SK-N-SH (cell line): ENCODE results near the gene CDHR3. TPM values are rescaled to one million over a fixed set of nuclear protein-coding genes. Genes with fewer than 3 reads are reported as not detected.
A peak's percentile ranks its signal among the peaks of the same experiment; 100 is the strongest.

Experiments
- CTCF ChIA-PET: fragments of 300-600, 350-600 bp; formaldehyde crosslinking; extraction: SDS; loops from one replicate; lab custom pipeline; 2021; lab: Yijun Ruan, JAX
- POLR2A ChIA-PET: fragments of 350-600 bp; sonication (Branson Sonifier 250); formaldehyde crosslinking; extraction: SDS; loops from one replicate; lab custom pipeline; 2020; ENCODE audit warnings: antibody characterized with exemption, inconsistent platforms; lab: Yijun Ruan, JAX
- DNase-seq: peaks from one replicate; pipeline ENCODE4 v3.0.0; 2012
- H2AFZ ChIP-seq: fragments of 200-600 bp; sonication (generic); 2 replicates; pipeline ENCODE4 v1.8.1; 2016; ENCODE audit warnings: antibody characterized with exemption, mild to moderate bottlenecking, low read depth
- H3F3A ChIP-seq: fragments of 200-600 bp; sonication (generic); replicated peaks from 2 replicates; pipeline ENCODE3; 2016; ENCODE audit warnings: antibody characterized with exemption, mild to moderate bottlenecking; ENCODE audit not compliant: insufficient read depth
- H3K27ac ChIP-seq, 2 experiments: fragments of 200-500 bp in 1 of 2; fragments of 200-600 bp in 1 of 2; sonication (Bioruptor generic) in 1 of 2; sonication (generic), shearing (Covaris generic) in 1 of 2; 2 replicates each; pipeline versions ENCODE4 v1.5.1 to v1.6.1; 2014 to 2016; ENCODE audit warnings: low read depth in 2 of 2, inconsistent platforms in 1 of 2, low read length in 1 of 2, mild to moderate bottlenecking in 1 of 2, mixed read lengths in 1 of 2
- H3K27me3 ChIP-seq: fragments of 200-600 bp; sonication (generic), shearing (Covaris generic); 2 replicates; pipeline ENCODE4 v1.6.1; 2016; ENCODE audit warnings: mixed run types; ENCODE audit not compliant: insufficient read depth
- H3K36me3 ChIP-seq, 2 experiments: fragments of 200-500 bp in 1 of 2; fragments of 200-600 bp in 1 of 2; sonication (Bioruptor generic) in 1 of 2; sonication (generic) in 1 of 2; replicated peaks in 1 of 2; 2 replicates each; pipeline versions ENCODE3 to v1.5.1; 2014 to 2016; ENCODE audit warnings: low read length in 1 of 2, mild to moderate bottlenecking in 1 of 2; ENCODE audit not compliant: insufficient read depth in 2 of 2, control insufficient read depth in 1 of 2
- H3K4me1 ChIP-seq, 2 experiments: fragments of 200-500 bp in 1 of 2; fragments of 200-600 bp in 1 of 2; sonication (Bioruptor generic) in 1 of 2; sonication (generic), shearing (Covaris generic) in 1 of 2; 2 replicates each; pipeline versions ENCODE4 v1.5.1 to v1.6.1; 2014 to 2016; ENCODE audit warnings: low read depth in 1 of 2, low read length in 1 of 2, mixed run types in 1 of 2; ENCODE audit not compliant: insufficient read depth in 2 of 2, control insufficient read depth in 1 of 2
- H3K4me2 ChIP-seq: fragments of 200-600 bp; sonication (generic), shearing (Covaris generic); 2 replicates; pipeline ENCODE4 v1.6.1; 2017; ENCODE audit warnings: mixed run types
- H3K4me3 ChIP-seq, 2 experiments: fragments of 200-500 bp in 1 of 2; fragments of 200-600 bp in 1 of 2; sonication (Bioruptor generic) in 1 of 2; sonication (generic), shearing (Covaris generic) in 1 of 2; 2 replicates each; pipeline versions ENCODE4 v1.5.1 to v1.8.1; 2014 to 2016; ENCODE audit warnings: low read depth in 2 of 2, inconsistent platforms in 1 of 2, low read length in 1 of 2, mild to moderate bottlenecking in 1 of 2, mixed read lengths in 1 of 2, moderate library complexity in 1 of 2
- H3K79me2 ChIP-seq: fragments of 200-600 bp; sonication (generic); 2 replicates; pipeline ENCODE4 v1.8.1; 2017; ENCODE audit warnings: mild to moderate bottlenecking; ENCODE audit not compliant: insufficient read depth
- H3K9ac ChIP-seq: fragments of 200-600 bp; sonication (generic); 2 replicates; pipeline ENCODE4 v1.6.1; 2017; ENCODE audit warnings: mixed run types
- H3K9me2 ChIP-seq: fragments of 200-600 bp; sonication (generic); 2 replicates; pipeline ENCODE4 v1.6.1; 2017; ENCODE audit warnings: mixed run types
- H3K9me3 ChIP-seq: fragments of 200-600 bp; sonication (generic); 2 replicates; pipeline ENCODE4 v1.6.1; 2017; ENCODE audit warnings: mixed run types, mild to moderate bottlenecking, moderate library complexity
- H4K20me1 ChIP-seq: fragments of 200-600 bp; sonication (generic); 2 replicates; pipeline ENCODE4 v1.6.1; 2017; ENCODE audit warnings: mild to moderate bottlenecking, mixed run types; ENCODE audit not compliant: insufficient read depth
- CHD2 ChIP-seq: fragments of 150-350 bp; IDR thresholded peaks from 2 replicates; pipeline ENCODE4 v1.6.1; 2018; ENCODE audit warnings: low read length; ENCODE audit not compliant: partially characterized antibody
- ELF1 ChIP-seq: IDR thresholded peaks from 2 replicates; pipeline ENCODE4 v1.4.0; 2012
- EZH2phosphoT487 ChIP-seq: fragments of 200-600 bp; sonication (generic); IDR thresholded peaks from 2 replicates; pipeline ENCODE4 v1.6.1; 2017; ENCODE audit warnings: low read depth, mixed run types, mild to moderate bottlenecking, antibody characterized with exemption, moderate library complexity, borderline replicate concordance
- FOSL2 ChIP-seq: IDR thresholded peaks from 2 replicates; pipeline ENCODE4 v1.4.0; 2012; ENCODE audit warnings: low read depth, mild to moderate bottlenecking, moderate library complexity, borderline replicate concordance
- FOXJ3 ChIP-seq: sonication (generic); formaldehyde crosslinking; IDR thresholded peaks from 2 replicates; pipeline ENCODE4 v1.5.1; 2020; ENCODE audit warnings: mild to moderate bottlenecking, missing genetic modification reagents
- FOXM1 ChIP-seq: IDR thresholded peaks from 2 replicates; pipeline ENCODE4 v1.4.0; 2012; ENCODE audit warnings: low read depth, mild to moderate bottlenecking
- JUND ChIP-seq: IDR thresholded peaks from 2 replicates; pipeline ENCODE4 v1.4.0; 2012
- MEF2A ChIP-seq: IDR thresholded peaks from 2 replicates; pipeline ENCODE4 v1.4.0; 2012; ENCODE audit warnings: low read depth, borderline replicate concordance
- NFIC ChIP-seq: IDR thresholded peaks from 2 replicates; pipeline ENCODE4 v1.4.0; 2012; ENCODE audit warnings: borderline replicate concordance
- PBX3 ChIP-seq: IDR thresholded peaks from 2 replicates; pipeline ENCODE4; 2012
- RCOR1 ChIP-seq: fragments of 150-350 bp; IDR thresholded peaks from 2 replicates; pipeline ENCODE4 v1.6.1; 2017; ENCODE audit warnings: antibody characterized with exemption, low read length
- RXRA ChIP-seq: IDR thresholded peaks from 2 replicates; pipeline ENCODE4 v1.4.0; 2012; ENCODE audit warnings: low read depth, mild to moderate bottlenecking, borderline replicate concordance
- TEAD4 ChIP-seq: IDR thresholded peaks from 2 replicates; pipeline ENCODE4 v1.4.0; 2012; ENCODE audit warnings: mild to moderate bottlenecking, borderline replicate concordance; ENCODE audit not compliant: insufficient read depth
- YY1 ChIP-seq: IDR thresholded peaks from 2 replicates; pipeline ENCODE4 v1.4.0; 2012; ENCODE audit warnings: low read depth, mild to moderate bottlenecking
- WGBS: methylation state at CpG from one replicate; pipeline ENCODE4 v1.1.6; 2017; ENCODE audit warnings: low lambda C conversion rate; 5-methylcytosine and 5-hydroxymethylcytosine counted together
- polyA plus RNA-seq, 3 experiments: library from polyadenylated mRNA; depleted of rRNA; stranded (reverse); fragments of >200 nt; gene quantifications; 2 replicates each; pipeline ENCODE4 v1.2.3, GENCODE V29; 2012
- TF ChIP-seq, protein P1 (sequence below): IDR thresholded peaks from 2 replicates; pipeline ENCODE4 v1.6.1; 2012; ENCODE audit warnings: mild to moderate bottlenecking, low read depth, low read length, moderate library complexity

CDHR3 gene
- polyA plus RNA-seq, 1 of the 3 experiments (the other 2 are of a cell fraction) = 7.5 TPM

DNA sequence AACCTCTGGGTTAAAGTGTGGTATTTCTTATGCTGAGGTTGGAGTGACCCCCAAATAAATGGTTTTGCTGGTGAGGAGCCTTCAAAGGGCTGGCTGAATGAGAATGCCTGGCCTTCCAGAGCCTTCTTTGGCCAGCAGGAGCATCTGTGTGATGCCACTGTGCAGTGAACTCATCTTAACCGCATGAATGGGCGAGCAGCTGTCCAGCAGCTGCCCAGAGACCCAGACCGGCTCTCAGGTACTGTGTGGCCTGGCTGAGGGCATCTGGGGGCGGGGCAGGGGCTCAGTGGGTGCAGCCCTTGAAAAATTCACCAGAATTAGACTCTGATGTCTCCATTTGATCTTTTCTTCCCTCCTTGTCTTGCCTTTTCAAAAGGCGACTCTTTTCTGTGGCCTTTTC, 90.0 kb downstream of the CDHR3 start:
- Histone ChIP-seq H3F3A (no peaks in the 10 kb centered on the region), H3K36me3 (no peaks in the 10 kb centered on the region), H3K4me1 (peaks cover 3 to 27% of the 10 kb centered on the region in 2 experiments; a peak in 2 of 4 replicates), H4K20me1 (no peaks in the 10 kb centered on the region), H3K9ac (no peak overlapping the region), H3K4me3 (no peak overlapping the region), H3K27ac (no peak overlapping the region), H3K27me3 (no peaks in the 10 kb centered on the region), H3K9me2 (no peaks in the 10 kb centered on the region), H2AFZ (no peak overlapping the region), H3K4me2 (no peak overlapping the region), H3K9me3 (no peaks in the 10 kb centered on the region), H3K79me2 (no peaks in the 10 kb centered on the region)
- CTCF ChIA-PET = interaction anchor here (2.2 to 14.1 kb wide), 2 partner anchors 11 to 108 kb away, joined by 9 to 593 read pairs; no protein-coding TSS in a partner anchor
- 78% methylated on average over 4 of the region's 5 CpGs for WGBS
- 0 out of 2 replicates have a peak, but pooled peaks have one; percentile 8 for TF ChIP-seq RCOR1
- TF ChIP-seq, protein P1, sequence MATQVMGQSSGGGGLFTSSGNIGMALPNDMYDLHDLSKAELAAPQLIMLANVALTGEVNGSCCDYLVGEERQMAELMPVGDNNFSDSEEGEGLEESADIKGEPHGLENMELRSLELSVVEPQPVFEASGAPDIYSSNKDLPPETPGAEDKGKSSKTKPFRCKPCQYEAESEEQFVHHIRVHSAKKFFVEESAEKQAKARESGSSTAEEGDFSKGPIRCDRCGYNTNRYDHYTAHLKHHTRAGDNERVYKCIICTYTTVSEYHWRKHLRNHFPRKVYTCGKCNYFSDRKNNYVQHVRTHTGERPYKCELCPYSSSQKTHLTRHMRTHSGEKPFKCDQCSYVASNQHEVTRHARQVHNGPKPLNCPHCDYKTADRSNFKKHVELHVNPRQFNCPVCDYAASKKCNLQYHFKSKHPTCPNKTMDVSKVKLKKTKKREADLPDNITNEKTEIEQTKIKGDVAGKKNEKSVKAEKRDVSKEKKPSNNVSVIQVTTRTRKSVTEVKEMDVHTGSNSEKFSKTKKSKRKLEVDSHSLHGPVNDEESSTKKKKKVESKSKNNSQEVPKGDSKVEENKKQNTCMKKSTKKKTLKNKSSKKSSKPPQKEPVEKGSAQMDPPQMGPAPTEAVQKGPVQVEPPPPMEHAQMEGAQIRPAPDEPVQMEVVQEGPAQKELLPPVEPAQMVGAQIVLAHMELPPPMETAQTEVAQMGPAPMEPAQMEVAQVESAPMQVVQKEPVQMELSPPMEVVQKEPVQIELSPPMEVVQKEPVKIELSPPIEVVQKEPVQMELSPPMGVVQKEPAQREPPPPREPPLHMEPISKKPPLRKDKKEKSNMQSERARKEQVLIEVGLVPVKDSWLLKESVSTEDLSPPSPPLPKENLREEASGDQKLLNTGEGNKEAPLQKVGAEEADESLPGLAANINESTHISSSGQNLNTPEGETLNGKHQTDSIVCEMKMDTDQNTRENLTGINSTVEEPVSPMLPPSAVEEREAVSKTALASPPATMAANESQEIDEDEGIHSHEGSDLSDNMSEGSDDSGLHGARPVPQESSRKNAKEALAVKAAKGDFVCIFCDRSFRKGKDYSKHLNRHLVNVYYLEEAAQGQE = peak; percentile 89
- no peak for TF ChIP-seq FOXJ3 (CRISPR knock-in tag)
- POLR2A ChIA-PET = no interaction called here
- peak; percentile 46 for DNase-seq

DNA sequence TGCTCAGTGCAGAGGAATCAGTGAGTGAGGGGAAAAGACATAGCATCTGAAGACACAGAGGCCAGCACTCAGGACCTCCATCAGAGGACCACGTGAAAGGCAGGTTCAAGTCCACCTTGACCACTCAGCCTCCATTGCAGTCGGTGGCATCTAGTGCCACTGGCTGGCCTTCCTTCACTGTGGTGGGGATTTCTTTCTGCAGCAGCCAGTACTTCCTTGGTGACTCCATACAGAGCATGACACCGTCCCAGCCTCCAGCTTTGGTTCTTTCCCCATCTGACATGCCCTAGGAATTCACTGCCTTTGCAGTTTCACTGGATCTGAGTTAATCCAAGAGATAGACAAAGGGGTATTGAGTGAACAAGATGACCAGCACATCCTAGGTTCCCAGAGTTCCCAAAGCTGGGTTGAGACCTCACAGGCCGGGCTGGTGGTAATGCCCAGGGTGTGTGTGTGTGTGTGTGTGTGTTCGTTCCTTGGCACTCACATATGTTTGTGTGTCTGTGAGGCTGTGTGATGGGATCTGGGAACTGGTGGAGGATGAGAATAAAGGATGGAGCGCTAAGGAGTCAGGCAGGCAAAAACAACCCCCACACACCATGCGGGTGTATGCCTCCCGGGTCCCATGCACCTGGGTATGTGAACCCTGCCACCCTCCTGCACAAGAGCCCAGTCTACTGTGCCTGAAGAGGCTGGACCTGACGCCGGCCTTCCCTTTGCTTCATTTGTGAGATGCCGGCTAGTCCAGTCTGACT, 91.3 kb downstream of the CDHR3 start:
- Histone ChIP-seq H3K4me3 (no peak overlapping the region), H4K20me1 (no peaks in the 10 kb centered on the region), H3K36me3 (no peaks in the 10 kb centered on the region), H3K79me2 (no peaks in the 10 kb centered on the region), H3K4me2 (no peak overlapping the region), H3K27ac (no peak overlapping the region), H3F3A (no peaks in the 10 kb centered on the region), H3K27me3 (no peaks in the 10 kb centered on the region), H3K9ac (no peak overlapping the region), H3K9me2 (no peaks in the 10 kb centered on the region), H3K4me1 (peaks cover 3 to 35% of the 10 kb centered on the region in 2 experiments; a peak in 2 of 4 replicates), H3K9me3 (no peaks in the 10 kb centered on the region), H2AFZ (no peak overlapping the region)
- no peak for TF ChIP-seq EZH2phosphoT487
- no peak for TF ChIP-seq RCOR1
- TF ChIP-seq CHD2 = no peak
- TF ChIP-seq ELF1 = no peak
- TF ChIP-seq YY1 = no peak
- TF ChIP-seq FOXM1 = no peak
- TF ChIP-seq NFIC = no peak
- no peak for TF ChIP-seq FOSL2
- no peak for TF ChIP-seq TEAD4
- no peak for TF ChIP-seq MEF2A
- TF ChIP-seq JUND = no peak
- TF ChIP-seq FOXJ3 (CRISPR knock-in tag) = no peak
- no peak for TF ChIP-seq PBX3
- TF ChIP-seq RXRA = no peak
- no peak for DNase-seq
- ChIA-PET POLR2A (no interaction called here), CTCF (interaction anchor here (1.0 to 14.1 kb wide), 4 partner anchors 12 to 122 kb away, joined by 3 to 593 read pairs (median 6); no protein-coding TSS in a partner anchor)
- 87% methylated on average over 11 of the region's 11 CpGs for WGBS
